HEK293T (cell line): ENCODE data around the gene STX1A.

Experiments used
- BHLHE40 ChIP-seq: fragments of 450-650 bp; IDR thresholded peaks from 2 replicates; pipeline ENCODE4 v1.6.1; 2016; ENCODE audit warnings: mild to moderate bottlenecking, moderate library complexity, borderline replicate concordance
- ELF4 ChIP-seq: fragments of 450-650 bp; IDR thresholded peaks from 2 replicates; pipeline ENCODE4 v1.6.1; 2017; ENCODE audit warnings: antibody characterized with exemption
- FOXK2 ChIP-seq: fragments of 450-650 bp; IDR thresholded peaks from 2 replicates; pipeline ENCODE4 v1.6.1; 2016; ENCODE audit warnings: mild to moderate bottlenecking
- FOXM1 ChIP-seq: fragments of 450-650 bp; IDR thresholded peaks from 2 replicates; pipeline ENCODE4 v1.6.1; 2017; ENCODE audit warnings: mild to moderate bottlenecking, borderline replicate concordance
- PKNOX1 ChIP-seq: fragments of 450-650 bp; IDR thresholded peaks from 2 replicates; pipeline ENCODE4 v1.6.1; 2016
- SP1 ChIP-seq: fragments of 450-650 bp; IDR thresholded peaks from 2 replicates; pipeline ENCODE4 v1.6.1; 2017
- SUZ12 ChIP-seq: fragments of 450-650 bp; IDR thresholded peaks from 2 replicates; pipeline ENCODE4 v1.6.1; 2016; ENCODE audit warnings: mild to moderate bottlenecking
- TARDBP ChIP-seq: fragments of 450-650 bp; IDR thresholded peaks from 2 replicates; pipeline ENCODE4 v1.6.1; 2016

GRCh38 chr7:73680501-73680900 is 39.0 kb downstream of the STX1A start:
- no peak for TF ChIP-seq SP1
- no peak for TF ChIP-seq FOXK2
- TF ChIP-seq SUZ12 = no peak
- no peak for TF ChIP-seq FOXM1
- TF ChIP-seq BHLHE40 = no peak
- no peak for TF ChIP-seq ELF4
- TF ChIP-seq TARDBP = no peak
- no peak for TF ChIP-seq PKNOX1
